Middle frontal gyrus (tissue), 1 donor: ENCODE measurements around the gene VASN.
A peak's percentile ranks its signal among the peaks of the same experiment; 100 is the strongest.
"Not testable (repeated sequence)": the region's sequence is repeated elsewhere in the genome, so short reads cannot be mapped to it uniquely, and the experiment has no call there.

Experiments used
- DNase-seq: peaks from one replicate; pipeline ENCODE4 v3.0.0-alpha.2; 2015; ENCODE audit warnings: low spot score; ENCODE audit errors: extremely low spot score

The VASN gene

GRCh38 chr16:4336701-4337539 is 34.7 kb upstream of the VASN start:
- no peak for DNase-seq

- DNase-seq, result no peak
Measured at GRCh38 chr16:4337540-4338088, 34.0 kb upstream of the VASN start.

- no peak for DNase-seq
Measured at GRCh38 chr16:4338125-4338582, 33.5 kb upstream of the VASN start.

- DNase-seq, result no peak
Measured at GRCh38 chr16:4338712-4339299, 32.8 kb upstream of the VASN start.

- no peak for DNase-seq
Measured at GRCh38 chr16:4339455-4339854, 32.2 kb upstream of the VASN start.

- no peak for DNase-seq
Measured at GRCh38 chr16:4339909-4340308, 31.7 kb upstream of the VASN start.

- no peak for DNase-seq
Measured at GRCh38 chr16:4340443-4340842, 31.2 kb upstream of the VASN start.

- no peak for DNase-seq
Measured at GRCh38 chr16:4341250-4341649, 30.4 kb upstream of the VASN start.

- DNase-seq, result no peak
Measured at GRCh38 chr16:4342866-4343744, 28.5 kb upstream of the VASN start.

- not testable (repeated sequence) for DNase-seq
Measured at GRCh38 chr16:4344300-4344982, 27.2 kb upstream of the VASN start.

- DNase-seq, result peak; percentile 63
Measured at GRCh38 chr16:4344983-4345835, 26.4 kb upstream of the VASN start.

GRCh38 chr16:4345836-4346781 is 25.5 kb upstream of the VASN start:
- no peak for DNase-seq

GRCh38 chr16:4347010-4347409 is 24.6 kb upstream of the VASN start:
- DNase-seq, result no peak

GRCh38 chr16:4347765-4348509 is 23.7 kb upstream of the VASN start:
- DNase-seq, result no peak

- DNase-seq, result no peak
Measured at GRCh38 chr16:4349332-4349731, 22.3 kb upstream of the VASN start.

- DNase-seq, result no peak
Measured at GRCh38 chr16:4350365-4350786, 21.3 kb upstream of the VASN start.

- DNase-seq, result peak; percentile 87
Measured at GRCh38 chr16:4350787-4351659, 20.6 kb upstream of the VASN start, which contains the start of gene PAM16. PAM16 (minus strand) TSS chr16:4351321; CDS start chr16:4351234, 87 bp downstream.
